ENCODE data around the gene AIMP1.

The AIMP1 gene

GRCh38 chr4:106315968-106316772, at the start of gene AIMP1, which contains the start of gene TBCK:
AIMP1 (plus strand) TSS chr4:106316550; CDS start chr4:106325010, 8,460 bp downstream.
TBCK (minus strand) TSS chr4:106316209; CDS start chr4:106308960, 7,249 bp downstream.
- peak; percentile 74 for DNase-seq (ENCODE audit: low spot score)

GRCh38 chr4:106268786-106269185, 47.6 kb upstream of the AIMP1 start:
- no peak for DNase-seq (ENCODE audit: low spot score)

- DNase-seq (ENCODE audit: low spot score) = no peak
Measured at GRCh38 chr4:106269711-106270110, 46.6 kb upstream of the AIMP1 start.

GRCh38 chr4:106270736-106271135, 45.6 kb upstream of the AIMP1 start:
- no peak for DNase-seq (ENCODE audit: low spot score)

GRCh38 chr4:106273831-106274230, 42.5 kb upstream of the AIMP1 start:
- no peak for DNase-seq (ENCODE audit: low spot score)

- no peak for DNase-seq (ENCODE audit: low spot score)
Measured at GRCh38 chr4:106277140-106277675, 39.1 kb upstream of the AIMP1 start.

GRCh38 chr4:106284227-106284626, 32.1 kb upstream of the AIMP1 start:
- DNase-seq (ENCODE audit: low spot score) = no peak

- no peak for DNase-seq (ENCODE audit: low spot score)
Measured at GRCh38 chr4:106286611-106287010, 29.7 kb upstream of the AIMP1 start.

GRCh38 chr4:106287353-106287969, 28.9 kb upstream of the AIMP1 start:
- DNase-seq (ENCODE audit: low spot score) = no peak

- DNase-seq (ENCODE audit: low spot score) = no peak
Measured at GRCh38 chr4:106289737-106290136, 26.6 kb upstream of the AIMP1 start.

- DNase-seq (ENCODE audit: low spot score) = no peak
Measured at GRCh38 chr4:106291678-106292077, 24.7 kb upstream of the AIMP1 start.

GRCh38 chr4:106294062-106294461, 22.3 kb upstream of the AIMP1 start:
- DNase-seq (ENCODE audit: low spot score) = no peak

- no peak for DNase-seq (ENCODE audit: low spot score)
Measured at GRCh38 chr4:106297245-106298035, 18.9 kb upstream of the AIMP1 start.

- DNase-seq (ENCODE audit: low spot score) = no peak
Measured at GRCh38 chr4:106299977-106300376, 16.4 kb upstream of the AIMP1 start.

- no peak for DNase-seq (ENCODE audit: low spot score)
Measured at GRCh38 chr4:106301393-106302061, 14.8 kb upstream of the AIMP1 start.

- DNase-seq (ENCODE audit: low spot score) = no peak
Measured at GRCh38 chr4:106302062-106302438, 14.3 kb upstream of the AIMP1 start.

GRCh38 chr4:106303548-106304281, 12.6 kb upstream of the AIMP1 start:
- DNase-seq (ENCODE audit: low spot score) = no peak

- no peak for DNase-seq (ENCODE audit: low spot score)
Measured at GRCh38 chr4:106304632-106305031, 11.7 kb upstream of the AIMP1 start.

GRCh38 chr4:106305435-106306055, 10.8 kb upstream of the AIMP1 start:
- no peak for DNase-seq (ENCODE audit: low spot score)

GRCh38 chr4:106306561-106306960, 9.8 kb upstream of the AIMP1 start:
- no peak for DNase-seq (ENCODE audit: low spot score)

- no peak for DNase-seq (ENCODE audit: low spot score)
Measured at GRCh38 chr4:106312377-106312776, 4.0 kb upstream of the AIMP1 start.

All from germinal center (tissue), 1 donor.